Measurements from ENCODE around the gene HMGA1.

DNA sequence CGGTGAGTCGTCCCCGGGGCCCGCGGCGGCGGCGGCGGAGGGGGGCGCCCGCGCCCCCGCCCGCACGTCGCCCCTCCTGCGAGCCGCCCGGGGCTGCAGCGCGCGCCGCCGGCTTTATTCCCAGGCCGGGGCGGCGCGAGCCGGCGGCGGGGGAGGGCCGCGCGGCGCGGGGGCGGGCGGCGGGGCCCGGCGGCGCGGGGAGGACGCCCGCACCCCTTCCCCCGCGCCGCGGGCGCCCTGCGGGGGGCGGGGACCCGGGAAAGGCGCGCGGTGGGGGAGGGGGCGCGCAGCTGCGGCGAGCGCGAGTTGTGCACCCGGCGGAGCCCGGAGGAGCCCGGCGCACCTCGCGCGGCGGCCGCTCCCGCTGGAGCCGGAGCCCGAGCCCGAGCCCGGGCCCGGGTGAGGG is 646 bp downstream of the HMGA1 start:
- TF ChIP-seq, protein P1, sequence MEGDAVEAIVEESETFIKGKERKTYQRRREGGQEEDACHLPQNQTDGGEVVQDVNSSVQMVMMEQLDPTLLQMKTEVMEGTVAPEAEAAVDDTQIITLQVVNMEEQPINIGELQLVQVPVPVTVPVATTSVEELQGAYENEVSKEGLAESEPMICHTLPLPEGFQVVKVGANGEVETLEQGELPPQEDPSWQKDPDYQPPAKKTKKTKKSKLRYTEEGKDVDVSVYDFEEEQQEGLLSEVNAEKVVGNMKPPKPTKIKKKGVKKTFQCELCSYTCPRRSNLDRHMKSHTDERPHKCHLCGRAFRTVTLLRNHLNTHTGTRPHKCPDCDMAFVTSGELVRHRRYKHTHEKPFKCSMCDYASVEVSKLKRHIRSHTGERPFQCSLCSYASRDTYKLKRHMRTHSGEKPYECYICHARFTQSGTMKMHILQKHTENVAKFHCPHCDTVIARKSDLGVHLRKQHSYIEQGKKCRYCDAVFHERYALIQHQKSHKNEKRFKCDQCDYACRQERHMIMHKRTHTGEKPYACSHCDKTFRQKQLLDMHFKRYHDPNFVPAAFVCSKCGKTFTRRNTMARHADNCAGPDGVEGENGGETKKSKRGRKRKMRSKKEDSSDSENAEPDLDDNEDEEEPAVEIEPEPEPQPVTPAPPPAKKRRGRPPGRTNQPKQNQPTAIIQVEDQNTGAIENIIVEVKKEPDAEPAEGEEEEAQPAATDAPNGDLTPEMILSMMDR (IDR thresholded peaks at IDR 0.05), result no peak
- TF ChIP-seq POLR2A (IDR thresholded peaks at IDR 0.05), result no peak

Measured in thyroid gland (tissue), 4 donors.